C4-2B (cell line): Measurements from ENCODE around the gene HHIPL1.

Source experiments
- H3K27ac ChIP-seq: fragments of 450-650 bp; 2 replicates; pipeline ENCODE4 v1.5.1; 2017
- ZFX ChIP-seq: fragments of 450-650 bp; IDR thresholded peaks from 2 replicates; pipeline ENCODE4 v1.6.1; 2017
- TF ChIP-seq, protein P1 (sequence below): fragments of 450-650 bp; conservative IDR thresholded peaks from 2 replicates; pipeline ENCODE4 v1.5.1; 2017; ENCODE audit warnings: mild to moderate bottlenecking

HHIPL1 gene

DNA sequence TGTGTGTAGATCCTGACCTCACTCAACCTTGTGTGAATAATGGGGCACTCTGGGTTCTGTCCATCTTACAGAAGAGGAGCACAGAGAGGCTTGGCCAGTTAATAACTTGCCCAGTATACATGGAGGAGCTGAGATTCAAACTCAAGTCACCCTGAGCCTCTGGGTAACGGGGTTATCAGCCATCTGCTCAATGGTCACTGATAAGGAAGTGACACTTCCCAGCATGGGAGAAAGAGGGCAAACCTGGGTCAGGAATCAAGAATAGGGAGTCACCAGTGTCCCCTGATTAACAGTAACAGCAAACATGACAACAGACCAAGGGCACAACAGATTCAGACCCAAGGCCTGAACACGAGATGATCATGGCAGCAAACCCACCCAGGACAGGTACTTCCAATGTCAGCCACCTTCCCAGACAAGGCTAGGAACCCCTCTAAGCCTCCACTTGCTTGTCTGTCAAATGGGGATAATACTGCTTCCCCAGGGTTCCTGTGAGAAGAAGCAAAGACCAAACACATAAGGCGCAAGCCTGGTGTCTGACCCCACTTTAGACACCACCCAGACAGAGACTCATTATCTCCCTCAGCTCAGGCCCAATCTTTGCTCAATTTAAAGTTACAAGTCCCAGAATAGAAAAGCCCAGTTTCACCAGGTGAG lies 44.6 kb upstream of the HHIPL1 start:
- H3K27ac ChIP-seq = peak overlapping the region; percentile 92; the same call in 1 of the 2 replicates
- TF ChIP-seq, protein P1, sequence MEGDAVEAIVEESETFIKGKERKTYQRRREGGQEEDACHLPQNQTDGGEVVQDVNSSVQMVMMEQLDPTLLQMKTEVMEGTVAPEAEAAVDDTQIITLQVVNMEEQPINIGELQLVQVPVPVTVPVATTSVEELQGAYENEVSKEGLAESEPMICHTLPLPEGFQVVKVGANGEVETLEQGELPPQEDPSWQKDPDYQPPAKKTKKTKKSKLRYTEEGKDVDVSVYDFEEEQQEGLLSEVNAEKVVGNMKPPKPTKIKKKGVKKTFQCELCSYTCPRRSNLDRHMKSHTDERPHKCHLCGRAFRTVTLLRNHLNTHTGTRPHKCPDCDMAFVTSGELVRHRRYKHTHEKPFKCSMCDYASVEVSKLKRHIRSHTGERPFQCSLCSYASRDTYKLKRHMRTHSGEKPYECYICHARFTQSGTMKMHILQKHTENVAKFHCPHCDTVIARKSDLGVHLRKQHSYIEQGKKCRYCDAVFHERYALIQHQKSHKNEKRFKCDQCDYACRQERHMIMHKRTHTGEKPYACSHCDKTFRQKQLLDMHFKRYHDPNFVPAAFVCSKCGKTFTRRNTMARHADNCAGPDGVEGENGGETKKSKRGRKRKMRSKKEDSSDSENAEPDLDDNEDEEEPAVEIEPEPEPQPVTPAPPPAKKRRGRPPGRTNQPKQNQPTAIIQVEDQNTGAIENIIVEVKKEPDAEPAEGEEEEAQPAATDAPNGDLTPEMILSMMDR = no peak
- no peak for TF ChIP-seq ZFX

DNA sequence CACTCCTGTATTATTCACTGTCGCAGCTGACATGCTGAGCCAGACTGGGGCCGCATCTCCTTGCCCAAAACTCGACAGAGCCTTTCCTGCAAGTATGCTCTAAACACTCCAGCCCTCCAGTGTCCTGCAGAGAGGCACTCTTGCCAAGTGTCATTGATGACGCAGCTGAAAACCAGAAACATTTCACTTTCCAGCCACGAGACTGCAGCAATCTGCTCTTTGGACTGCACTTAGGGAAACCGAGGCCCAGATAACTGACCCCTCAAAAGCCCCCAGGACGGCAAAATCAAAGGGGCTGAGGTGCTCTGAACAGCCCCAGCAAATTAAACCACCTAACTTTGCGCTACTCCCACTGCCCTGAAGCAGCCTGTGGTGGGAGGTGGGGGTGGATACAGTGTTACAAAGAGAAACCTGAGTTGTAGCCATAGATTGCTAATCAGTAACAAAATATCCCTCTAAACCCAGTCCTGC lies 43.5 kb upstream of the HHIPL1 start:
- H3K27ac ChIP-seq = peak overlapping the region; percentile 92
- TF ChIP-seq, protein P1 = no peak
- no peak for TF ChIP-seq ZFX

DNA sequence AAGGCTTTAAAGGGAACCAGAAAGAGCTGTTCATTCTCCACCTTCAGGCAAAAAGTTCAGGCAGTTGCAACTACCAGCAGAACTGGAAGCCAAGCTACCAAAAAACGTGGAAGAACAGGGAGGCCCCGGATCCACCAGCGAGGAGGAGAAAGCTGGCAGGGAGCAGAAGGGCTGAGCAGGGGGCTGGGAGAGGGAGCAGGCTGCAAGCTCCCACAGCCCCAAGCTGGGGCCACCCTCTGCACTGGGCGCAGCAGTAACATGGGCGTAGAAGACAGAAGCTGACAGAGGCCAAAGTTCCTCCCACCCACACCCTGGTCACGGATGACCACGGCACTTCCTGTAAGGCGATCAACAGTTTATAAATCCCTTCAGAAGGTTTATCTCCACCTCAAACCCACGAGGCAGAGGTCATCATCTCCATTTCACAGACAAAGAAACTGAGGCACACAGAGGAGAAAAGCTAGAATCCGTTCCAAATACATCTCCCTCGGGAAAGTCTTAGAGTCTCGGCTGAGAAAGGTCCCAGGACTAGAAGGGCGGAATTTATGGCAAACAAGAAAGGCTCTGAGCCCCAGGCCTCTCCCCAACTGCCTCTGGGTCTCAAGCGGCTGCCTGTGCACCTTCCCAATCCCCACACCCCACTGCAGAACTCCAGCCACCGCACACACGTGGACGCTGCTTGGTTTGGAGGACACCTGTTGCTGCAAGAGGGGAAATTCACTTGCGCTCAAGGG lies 42.7 kb upstream of the HHIPL1 start:
- TF ChIP-seq, protein P1 = no peak
- no peak for TF ChIP-seq ZFX

DNA sequence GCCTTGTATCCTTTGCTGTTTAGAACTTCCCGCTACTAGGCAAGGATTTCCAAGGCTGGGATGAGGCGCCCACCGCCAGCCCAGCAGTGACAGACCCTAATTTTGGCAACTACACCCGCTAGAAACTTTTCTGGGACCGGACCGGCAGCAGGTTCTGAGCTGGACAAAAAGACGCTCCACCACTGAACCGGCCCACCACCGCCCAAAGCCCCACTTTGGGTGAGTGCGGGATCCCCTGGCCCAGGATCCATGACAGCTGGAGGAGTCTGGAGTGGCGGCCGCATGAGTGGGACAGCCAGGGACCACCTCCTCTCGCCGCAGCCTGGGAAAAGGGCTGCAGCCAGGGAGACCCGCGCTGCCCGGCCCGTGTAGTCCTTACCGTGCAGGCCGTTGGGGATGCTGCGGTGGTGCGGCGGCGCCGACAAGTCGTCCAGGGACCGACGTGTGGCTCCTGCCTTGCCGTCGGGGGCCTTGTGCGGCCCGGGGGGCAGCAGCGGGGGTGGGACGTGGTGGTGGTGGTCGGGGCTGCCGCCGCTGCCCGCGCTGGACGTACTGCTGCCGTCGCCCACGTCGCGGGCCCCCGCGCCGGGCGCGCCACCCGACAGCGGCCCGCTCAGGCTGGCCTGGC lies 42.0 kb upstream of the HHIPL1 start:
- peak overlapping the region; percentile 92 for H3K27ac ChIP-seq
- TF ChIP-seq, protein P1 = no peak
- TF ChIP-seq ZFX = no peak

More for the DNA sequence above, 42.7 kb upstream of the HHIPL1 start:
- peak overlapping the region; percentile 92 for H3K27ac ChIP-seq

DNA sequence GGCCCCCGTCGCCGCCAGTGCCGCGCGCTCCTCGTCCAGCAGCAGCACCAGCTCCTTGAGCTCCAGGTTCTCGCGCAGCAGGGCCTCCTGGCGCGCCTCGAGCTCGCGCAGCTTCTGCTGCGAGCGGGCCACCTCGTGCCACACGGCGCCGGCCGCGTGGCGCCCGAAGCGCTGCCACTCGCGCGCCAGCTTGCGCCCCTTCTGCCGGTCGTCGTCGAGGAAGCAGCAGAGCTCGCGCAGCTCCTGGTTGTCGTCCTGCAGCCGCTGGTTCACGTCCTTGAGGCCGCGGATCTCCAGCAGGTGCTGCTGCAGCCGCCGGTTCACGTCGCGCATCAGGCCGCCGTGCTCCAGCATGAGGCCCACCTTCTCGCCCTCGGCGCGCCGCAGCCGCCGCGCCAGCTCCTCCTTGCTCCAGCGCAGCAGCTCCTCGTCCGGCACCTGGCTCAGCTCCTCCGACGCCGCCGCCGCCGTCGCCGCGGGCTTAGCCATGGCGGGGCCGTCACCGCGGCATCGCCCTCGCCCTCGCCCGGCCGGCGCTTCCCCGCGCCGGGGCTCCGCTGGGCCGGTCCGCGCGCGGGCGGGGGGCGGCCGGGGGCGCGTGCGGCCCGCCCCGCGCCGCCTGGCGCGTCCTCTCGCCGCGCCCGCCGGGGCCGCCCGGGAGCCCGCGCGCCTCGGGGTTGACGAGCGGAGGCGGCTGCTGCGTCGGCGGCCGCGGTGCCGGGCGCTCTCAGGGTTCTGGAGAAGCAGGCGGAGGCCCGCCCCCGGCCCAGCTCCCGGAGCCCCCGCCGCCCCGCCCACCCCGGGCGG lies 41.3 kb upstream of the HHIPL1 start, which contains the start of gene CCDC85C:
Gene CCDC85C (minus strand): TSS at position 737 of the 807 bp plus-strand sequence. CDS start 248 bp downstream, at position 489.
- peak within 1 kb of the TSS; percentile 98 for H3K27ac ChIP-seq
- peak; percentile 87 for TF ChIP-seq ZFX
- TF ChIP-seq, protein P1 = no peak; the same call in 1 of the 2 replicates

DNA sequence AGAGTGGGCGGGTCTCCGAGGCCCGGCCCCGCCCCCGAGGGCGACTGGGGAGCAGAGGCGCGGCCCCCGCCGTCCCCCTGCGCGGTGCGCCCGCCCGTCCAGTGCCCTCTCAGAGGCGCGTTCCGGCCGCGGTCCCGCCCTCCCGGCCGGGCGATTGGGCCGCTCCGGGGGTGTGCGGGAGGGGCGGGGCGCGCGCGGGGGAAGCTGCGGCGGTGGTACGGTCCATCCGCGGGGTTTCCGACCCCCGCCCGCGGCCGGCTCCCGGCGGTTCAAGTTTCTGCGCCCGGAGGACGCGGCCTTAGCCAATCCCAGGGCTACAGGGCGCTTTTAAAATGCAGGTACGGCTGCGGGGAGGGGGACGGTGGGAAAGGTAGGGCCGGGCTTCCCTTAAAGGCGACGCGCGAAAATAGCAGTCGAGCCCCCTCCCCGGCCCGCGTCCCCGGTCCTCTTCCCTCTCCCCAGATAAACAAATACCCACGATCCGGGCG lies 40.6 kb upstream of the HHIPL1 start:
- TF ChIP-seq, protein P1 = no peak
- no peak for TF ChIP-seq ZFX
- peak overlapping the region; percentile 98 for H3K27ac ChIP-seq
